Caco-2 (cell line): ENCODE results near the gene RAB6C. TPM values are rescaled to one million over a fixed set of nuclear protein-coding genes. Genes with fewer than 3 reads are reported as not detected.
"Not testable (repeated sequence)": the region's sequence is repeated elsewhere in the genome, so short reads cannot be mapped to it uniquely, and the experiment has no call there.

Experiments
- BruUV-seq: library from RNA; stranded (reverse); fragments of 400-500 nt; replicated peaks from 2 replicates; lab custom pipeline; 2021; lab: Mats Ljungman, UMichigan
- CTCF ChIA-PET: fragments of 300-600 bp; sonication (Branson Sonifier 250); formaldehyde crosslinking; loops from one replicate; lab custom pipeline; 2022; ENCODE audit warnings: antibody characterized with exemption; lab: Charles Lee
- POLR2A ChIA-PET: fragments of 300-600 bp; sonication (Branson Sonifier 250); formaldehyde crosslinking; loops from one replicate; lab custom pipeline; 2022; ENCODE audit warnings: antibody characterized with exemption; lab: Charles Lee
- DNase-seq, 2 experiments: peaks; one replicate each; pipeline versions ENCODE4 v3.0.0 to v3.0.0-alpha.2; 2020 to 2022
- H3K27me3 ChIP-seq: replicated peaks from 2 replicates; pipeline ENCODE4 v1.6.0; 2011; ENCODE audit warnings: low read length; ENCODE audit not compliant: control insufficient read depth, insufficient read depth
- H3K36me3 ChIP-seq: 2 replicates; pipeline ENCODE4 v1.5.1; 2011; ENCODE audit warnings: low read length; ENCODE audit not compliant: control insufficient read depth, insufficient read depth
- H3K4me1 ChIP-seq: fragments of 250-450 bp; sonication (Bioruptor Pico); 2 replicates; pipeline ENCODE4 v1.5.1; 2020; ENCODE audit warnings: mild to moderate bottlenecking
- H3K4me3 ChIP-seq: 2 replicates; pipeline ENCODE4 v1.5.1; 2011; ENCODE audit warnings: low read depth, mild to moderate bottlenecking, control low read depth, low read length
- H3K9me3 ChIP-seq: fragments of 250-450 bp; sonication (Bioruptor Pico); 2 replicates; pipeline ENCODE4 v1.5.1; 2020; ENCODE audit warnings: mild to moderate bottlenecking, moderate library complexity
- H3K27ac Mint-ChIP-seq: one replicate; pipeline ENCODE4 v1.8.0; 2022; ENCODE audit warnings: mixed read lengths; ENCODE audit not compliant: unreplicated experiment
- H3K27me3 Mint-ChIP-seq: one replicate; pipeline ENCODE4 v1.8.0; 2022; ENCODE audit warnings: mixed read lengths; ENCODE audit not compliant: insufficient read depth, unreplicated experiment
- H3K36me3 Mint-ChIP-seq: one replicate; pipeline ENCODE4 v1.8.0; 2022; ENCODE audit warnings: mild to moderate bottlenecking, mixed read lengths; ENCODE audit not compliant: insufficient read depth, unreplicated experiment
- H3K4me1 Mint-ChIP-seq: one replicate; pipeline ENCODE4 v1.8.0; 2022; ENCODE audit warnings: low read depth, mixed read lengths; ENCODE audit not compliant: unreplicated experiment
- H3K4me3 Mint-ChIP-seq: one replicate; pipeline ENCODE4 v1.8.0; 2022; ENCODE audit warnings: mild to moderate bottlenecking, moderate library complexity, mixed read lengths; ENCODE audit not compliant: unreplicated experiment
- H3K9me3 Mint-ChIP-seq: one replicate; pipeline ENCODE4 v1.8.0; 2022; ENCODE audit warnings: mixed read lengths; ENCODE audit not compliant: unreplicated experiment
- intact Hi-C: fragments of 100-400 bp; cut with micrococcal nuclease; formaldehyde crosslinking; loops from one replicate; pipeline ENCODE4 v1.10.0; 2022; ENCODE audit not compliant: unreplicated experiment
- total RNA-seq: library from RNA; stranded (reverse); gene quantifications from 2 replicates; pipeline ENCODE4 v1.2.3, GENCODE V29; 2022
- TF ChIP-seq, protein P1 (sequence below), 2 experiments: fragments of 200-600 bp in 1 of 2; IDR thresholded peaks; 1 replicate in 1 of 2; 2 replicates in 1 of 2; pipeline versions ENCODE4 v1.5.1 to v1.8.0; 2011 to 2022; ENCODE audit warnings: antibody characterized with exemption in 1 of 2, control low read depth in 1 of 2, inconsistent platforms in 1 of 2, low read depth in 1 of 2, low read length in 1 of 2, mild to moderate bottlenecking in 1 of 2, moderate library complexity in 1 of 2; ENCODE audit not compliant: insufficient read depth in 1 of 2, severe bottlenecking in 1 of 2, unreplicated experiment in 1 of 2

RAB6C gene
- total RNA-seq, 1 experiment from 2014 or later: not detected

DNA sequence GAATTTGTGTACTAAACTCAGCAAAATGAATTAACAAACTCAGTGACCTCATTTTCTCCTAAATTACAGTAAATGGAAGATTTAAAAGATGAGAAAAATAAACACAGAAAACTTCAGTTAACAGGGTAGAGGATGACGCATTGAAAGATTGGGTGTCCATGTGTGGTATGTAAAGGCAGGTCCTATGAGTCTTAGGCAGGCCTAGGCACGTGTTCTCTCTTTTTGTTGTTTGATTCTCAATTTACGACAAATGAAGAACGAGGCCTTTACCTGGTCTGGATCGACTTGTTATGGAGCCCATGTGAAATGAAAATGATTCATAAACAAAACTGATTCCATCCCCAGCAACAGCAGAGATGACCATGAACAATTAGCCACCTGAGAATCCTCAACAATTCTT is 37.2 kb downstream of the RAB6C start:
- CTCF ChIA-PET, H3K4me3 Mint-ChIP-seq, H3K4me3 ChIP-seq, POLR2A ChIA-PET, H3K4me1 Mint-ChIP-seq, H3K27me3 Mint-ChIP-seq, H3K9me3 ChIP-seq, H3K27me3 ChIP-seq, intact Hi-C loops, DNase-seq, H3K27ac Mint-ChIP-seq, H3K4me1 ChIP-seq, H3K36me3 ChIP-seq, BruUV-seq: not testable (repeated sequence)
- peaks cover 19% of the 10 kb centered on the region for H3K9me3 Mint-ChIP-seq
- peaks cover 13% of the 10 kb centered on the region for H3K36me3 Mint-ChIP-seq

DNA sequence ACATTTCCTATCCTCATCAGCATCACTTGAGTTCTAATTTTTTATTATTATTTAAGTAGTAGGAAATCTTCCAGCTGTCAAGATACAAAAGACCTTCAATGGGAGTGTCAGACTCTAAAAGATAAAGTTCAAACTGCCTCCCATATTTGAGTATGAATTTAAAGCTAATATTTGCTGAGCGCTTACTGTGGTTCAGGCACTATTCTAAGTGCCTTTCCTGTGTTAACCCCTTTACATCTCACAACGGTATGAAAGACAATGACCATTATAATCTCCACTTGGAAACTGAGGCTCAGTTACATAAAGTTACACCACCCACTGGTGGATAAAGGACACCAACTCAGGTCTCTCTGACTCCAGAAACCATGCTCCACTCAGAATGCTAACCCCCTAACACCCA is 39.9 kb downstream of the RAB6C start:
- Histone ChIP-seq H3K36me3 (no peaks in the 10 kb centered on the region), H3K4me3 (no peak overlapping the region), H3K4me1 (0 out of 2 replicates have a peak, but pooled peaks cover 3% of the 10 kb centered on the region), H3K9me3 (peaks cover 7% of the 10 kb centered on the region; the same call in 1 of the 2 replicates), H3K27me3 (no peaks in the 10 kb centered on the region)
- ChIA-PET CTCF (no interaction called here), POLR2A (no interaction called here)
- Mint-ChIP-seq H3K9me3 (peaks cover 21% of the 10 kb centered on the region), H3K4me3 (no peak overlapping the region), H3K36me3 (peaks cover 13% of the 10 kb centered on the region), H3K27ac (no peak overlapping the region), H3K4me1 (peaks cover 1% of the 10 kb centered on the region), H3K27me3 (no peaks in the 10 kb centered on the region)
- intact Hi-C loops: no loop called here
- TF ChIP-seq, protein P1, sequence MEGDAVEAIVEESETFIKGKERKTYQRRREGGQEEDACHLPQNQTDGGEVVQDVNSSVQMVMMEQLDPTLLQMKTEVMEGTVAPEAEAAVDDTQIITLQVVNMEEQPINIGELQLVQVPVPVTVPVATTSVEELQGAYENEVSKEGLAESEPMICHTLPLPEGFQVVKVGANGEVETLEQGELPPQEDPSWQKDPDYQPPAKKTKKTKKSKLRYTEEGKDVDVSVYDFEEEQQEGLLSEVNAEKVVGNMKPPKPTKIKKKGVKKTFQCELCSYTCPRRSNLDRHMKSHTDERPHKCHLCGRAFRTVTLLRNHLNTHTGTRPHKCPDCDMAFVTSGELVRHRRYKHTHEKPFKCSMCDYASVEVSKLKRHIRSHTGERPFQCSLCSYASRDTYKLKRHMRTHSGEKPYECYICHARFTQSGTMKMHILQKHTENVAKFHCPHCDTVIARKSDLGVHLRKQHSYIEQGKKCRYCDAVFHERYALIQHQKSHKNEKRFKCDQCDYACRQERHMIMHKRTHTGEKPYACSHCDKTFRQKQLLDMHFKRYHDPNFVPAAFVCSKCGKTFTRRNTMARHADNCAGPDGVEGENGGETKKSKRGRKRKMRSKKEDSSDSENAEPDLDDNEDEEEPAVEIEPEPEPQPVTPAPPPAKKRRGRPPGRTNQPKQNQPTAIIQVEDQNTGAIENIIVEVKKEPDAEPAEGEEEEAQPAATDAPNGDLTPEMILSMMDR (IDR thresholded peaks at IDR 0.05; ENCODE audit: insufficient read depth in 1 of 2, low read depth in 1 of 2, low read length in 1 of 2, severe bottlenecking in 1 of 2, unreplicated experiment in 1 of 2): no peak
- BruUV-seq: no TSS peak
- no peak for DNase-seq

DNA sequence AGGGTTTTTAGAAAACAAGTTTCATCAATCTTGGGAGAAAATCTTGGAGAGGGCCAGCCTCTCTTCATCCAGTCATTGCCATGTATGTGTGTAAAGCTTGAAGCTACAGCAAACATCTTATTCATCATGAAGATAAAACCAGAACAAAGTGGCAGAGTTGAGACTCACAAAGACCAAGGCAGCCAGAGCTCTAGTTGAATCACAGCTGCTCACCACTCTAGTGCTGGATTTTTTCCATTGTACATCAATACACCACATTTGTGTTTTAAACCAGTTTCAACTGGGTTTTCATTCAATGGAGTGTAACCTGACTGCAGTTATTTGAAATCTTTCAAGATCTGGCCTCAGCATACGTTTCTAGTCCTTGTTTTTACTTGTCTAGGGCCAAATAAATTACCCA is 40.6 kb downstream of the RAB6C start:
- H3K9me3 ChIP-seq, H3K36me3 ChIP-seq, H3K4me3 ChIP-seq, H3K36me3 Mint-ChIP-seq, POLR2A ChIA-PET, H3K27me3 ChIP-seq, H3K27me3 Mint-ChIP-seq, H3K27ac Mint-ChIP-seq, DNase-seq, BruUV-seq, H3K4me3 Mint-ChIP-seq, H3K4me1 ChIP-seq, H3K4me1 Mint-ChIP-seq, intact Hi-C loops, CTCF ChIA-PET: not testable (repeated sequence)
- H3K9me3 Mint-ChIP-seq: peaks cover 16% of the 10 kb centered on the region

DNA sequence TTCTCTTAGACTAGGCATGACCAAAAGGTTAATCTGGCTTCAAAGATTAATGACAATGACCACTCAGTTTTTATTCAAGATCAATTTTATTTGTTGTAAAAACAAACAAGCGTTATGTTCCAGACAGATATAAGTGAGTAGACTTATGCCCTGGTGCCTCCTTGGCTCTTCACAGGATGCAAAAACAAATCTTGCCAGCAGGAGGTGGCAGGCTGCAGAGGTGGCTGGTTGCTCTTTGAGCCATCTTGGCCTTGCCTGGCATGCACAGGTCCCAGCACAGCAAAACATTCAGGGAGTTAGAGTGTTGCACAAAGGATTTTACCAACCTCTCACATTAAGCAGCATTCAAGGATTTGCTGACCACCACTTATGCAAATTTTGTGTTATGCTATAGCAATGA is 46.5 kb downstream of the RAB6C start:
- intact Hi-C loops, H3K27ac Mint-ChIP-seq, BruUV-seq, H3K4me1 ChIP-seq, H3K9me3 ChIP-seq, H3K4me3 Mint-ChIP-seq, H3K36me3 ChIP-seq, H3K4me1 Mint-ChIP-seq, CTCF ChIA-PET, H3K27me3 Mint-ChIP-seq, H3K27me3 ChIP-seq, H3K4me3 ChIP-seq, POLR2A ChIA-PET, H3K9me3 Mint-ChIP-seq, H3K36me3 Mint-ChIP-seq: not testable (repeated sequence)
- peak in 1 of 2 experiments; percentile 19 for DNase-seq

Other genes starting within 250 kb of the RAB6C start
- 20.1 and 21.8 TPM in 2 replicates for gene POTEF, start 149.6 kb downstream of the RAB6C start, total RNA-seq
- 1.2 and 1.6 TPM in 2 replicates for gene CCDC74B, start 165.4 kb downstream of the RAB6C start, total RNA-seq
- gene SMPD4, start 201.9 kb downstream of the RAB6C start, total RNA-seq: 140 and 141 TPM in 2 replicates
- 384 and 408 TPM in 2 replicates for gene MZT2B, start 202.6 kb downstream of the RAB6C start, total RNA-seq
- 0.57 TPM in 1 of 2 replicates, not detected in the other for gene TUBA3E, start 218.8 kb downstream of the RAB6C start, total RNA-seq